Hematopoietic multipotent progenitor cell (in vitro differentiated cells): Measurements from ENCODE around the gene COG8. TPM values are rescaled to one million over a fixed set of nuclear protein-coding genes. Genes with fewer than 3 reads are reported as not detected.
A peak's percentile ranks its signal among the peaks of the same experiment; 100 is the strongest.

Experiments
- DNase-seq, 3 donors: peaks; one replicate each; pipeline ENCODE4 v3.0.0-alpha.2; 2011 to 2015; ENCODE audit warnings: low read depth in 2 of 3, low spot score in 2 of 3
- total RNA-seq: library from RNA; depleted of rRNA; stranded (reverse); fragments of >200 nt; gene quantifications from one replicate; pipeline ENCODE4 v1.2.3, GENCODE V29; 2012

COG8 gene
- total RNA-seq, 1 donor = 57.9 TPM

- no peak for DNase-seq
Measured at GRCh38 chr16:69348222-69348621, 8.9 kb upstream of the COG8 start.

- no peak for DNase-seq
Measured at GRCh38 chr16:69346683-69347082, 7.3 kb upstream of the COG8 start.

GRCh38 chr16:69345923-69346322, 6.6 kb upstream of the COG8 start:
- peak in 1 of 3 donors; percentile 21 for DNase-seq

- no peak for DNase-seq
Measured at GRCh38 chr16:69344171-69344570, 4.8 kb upstream of the COG8 start.

- DNase-seq = no peak
Measured at GRCh38 chr16:69340095-69340644, 806 bp upstream of the COG8 start.

GRCh38 chr16:69338557-69339288, 641 bp downstream of the COG8 start:
- no peak for DNase-seq

- no peak for DNase-seq
Measured at GRCh38 chr16:69334696-69335095, 4.7 kb downstream of the COG8 start.

GRCh38 chr16:69330286-69331109, 8.9 kb downstream of the COG8 start, which contains the start of gene PDF:
Gene PDF, minus strand, starts transcription at chr16:69330588. Its CDS starts 18 bp downstream, at chr16:69330570.
- peak; percentile 64 to 85 (median 67) for DNase-seq

GRCh38 chr16:69329369-69330285, 9.7 kb downstream of the COG8 start:
- peak in 1 of 3 donors; percentile 15 for DNase-seq

GRCh38 chr16:69328854-69329316, 10.5 kb downstream of the COG8 start:
- DNase-seq = no peak

GRCh38 chr16:69327585-69328310, 11.6 kb downstream of the COG8 start:
- no peak for DNase-seq

- DNase-seq = no peak
Measured at GRCh38 chr16:69326172-69326873, 13.0 kb downstream of the COG8 start.

- no peak for DNase-seq
Measured at GRCh38 chr16:69325784-69326171, 13.6 kb downstream of the COG8 start.

- no peak for DNase-seq
Measured at GRCh38 chr16:69324585-69325253, 14.6 kb downstream of the COG8 start.

GRCh38 chr16:69324013-69324531, 15.3 kb downstream of the COG8 start:
- no peak for DNase-seq

GRCh38 chr16:69323415-69323814, 15.9 kb downstream of the COG8 start:
- no peak for DNase-seq

GRCh38 chr16:69322343-69322742, 17.0 kb downstream of the COG8 start:
- no peak for DNase-seq

GRCh38 chr16:69321080-69321479, 18.3 kb downstream of the COG8 start:
- no peak for DNase-seq
